Forelimb muscle (tissue), 1 donor: ENCODE results near the gene AQP6. TPM values are rescaled to one million over a fixed set of nuclear protein-coding genes. Genes with fewer than 3 reads are reported as not detected.

Experiments
- DNase-seq: peaks from one replicate; pipeline ENCODE4 v3.0.0-alpha.2; 2013; ENCODE audit warnings: low read depth
- polyA plus RNA-seq: library from polyadenylated mRNA; unstranded; fragments of 120-200 nt; gene quantifications from one replicate; pipeline ENCODE4 v1.2.1, GENCODE V29; 2013; ENCODE audit not compliant: insufficient read length

AQP6 gene
- polyA plus RNA-seq, 1 donor = 0.14 TPM

GRCh38 chr12:49942921-49943624 lies 29.7 kb upstream of the AQP6 start:
- no peak for DNase-seq

GRCh38 chr12:49943625-49943960 lies 29.2 kb upstream of the AQP6 start:
- no peak for DNase-seq

- DNase-seq = no peak
Measured at GRCh38 chr12:49944046-49944445, 28.7 kb upstream of the AQP6 start.

- no peak for DNase-seq
Measured at GRCh38 chr12:49944718-49945117, 28.0 kb upstream of the AQP6 start.

- DNase-seq = peak; percentile 31
Measured at GRCh38 chr12:49945394-49946080, 27.2 kb upstream of the AQP6 start.

GRCh38 chr12:49946086-49946485 lies 26.7 kb upstream of the AQP6 start:
- no peak for DNase-seq

- no peak for DNase-seq
Measured at GRCh38 chr12:49946497-49946896, 26.2 kb upstream of the AQP6 start.

GRCh38 chr12:49947593-49948226 lies 25.0 kb upstream of the AQP6 start:
- DNase-seq = no peak

GRCh38 chr12:49948866-49949845 lies 23.6 kb upstream of the AQP6 start:
- no peak for DNase-seq

- no peak for DNase-seq
Measured at GRCh38 chr12:49949866-49950265, 22.9 kb upstream of the AQP6 start.

GRCh38 chr12:49950273-49951251 lies 22.2 kb upstream of the AQP6 start, which contains the start of gene AQP2:
AQP2 (plus strand) TSS chr12:49950737; CDS start chr12:49950831, 94 bp downstream.
- DNase-seq = no peak

- DNase-seq = no peak
Measured at GRCh38 chr12:49951411-49952240, 21.1 kb upstream of the AQP6 start.

- no peak for DNase-seq
Measured at GRCh38 chr12:49952391-49953055, 20.2 kb upstream of the AQP6 start.

- DNase-seq = no peak
Measured at GRCh38 chr12:49953151-49953550, 19.6 kb upstream of the AQP6 start.

GRCh38 chr12:49953961-49954846 lies 18.5 kb upstream of the AQP6 start:
- DNase-seq = no peak

GRCh38 chr12:49954863-49955830 lies 17.6 kb upstream of the AQP6 start:
- no peak for DNase-seq
